GM20431 (cell line): ENCODE measurements around the gene OGDHL.
"Not testable (repeated sequence)": the region's sequence is repeated elsewhere in the genome, so short reads cannot be mapped to it uniquely, and the experiment has no call there.

Source experiments
- in situ Hi-C: fragments of 300-500 bp; cut with MseI, MboI; formaldehyde crosslinking; loops from one replicate; pipeline ENCODE4 v1.15.0; 2020; ENCODE audit warnings: low sequenced_read_pairs; ENCODE audit not compliant: unreplicated experiment

Gene OGDHL

GRCh38 chr10:49761789-49762565 is at the start of gene OGDHL:
Gene OGDHL, minus strand, starts transcription at chr10:49762323. Its CDS starts 3,731 bp downstream, at chr10:49758592.
- in situ Hi-C loops: no loop called here

DNA sequence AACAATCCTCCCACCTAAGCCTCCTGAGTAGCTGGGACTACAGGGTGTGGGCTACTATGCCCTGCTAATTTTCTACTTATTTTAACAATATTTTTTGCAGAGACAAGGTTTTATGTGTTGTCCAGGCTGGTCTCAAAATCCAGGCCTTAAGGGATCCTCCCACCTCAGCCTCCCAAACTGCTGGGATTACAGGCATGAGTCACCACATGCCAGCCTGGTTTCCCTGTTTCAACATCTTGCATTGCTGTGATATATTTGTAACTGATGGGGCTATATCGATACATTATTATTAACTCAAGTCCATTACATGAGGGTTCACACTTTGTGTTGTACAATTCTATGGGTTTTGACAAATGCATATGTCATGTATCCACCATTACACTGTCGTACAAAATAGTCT is 41.9 kb upstream of the OGDHL start:
- in situ Hi-C loops: no loop called here

DNA sequence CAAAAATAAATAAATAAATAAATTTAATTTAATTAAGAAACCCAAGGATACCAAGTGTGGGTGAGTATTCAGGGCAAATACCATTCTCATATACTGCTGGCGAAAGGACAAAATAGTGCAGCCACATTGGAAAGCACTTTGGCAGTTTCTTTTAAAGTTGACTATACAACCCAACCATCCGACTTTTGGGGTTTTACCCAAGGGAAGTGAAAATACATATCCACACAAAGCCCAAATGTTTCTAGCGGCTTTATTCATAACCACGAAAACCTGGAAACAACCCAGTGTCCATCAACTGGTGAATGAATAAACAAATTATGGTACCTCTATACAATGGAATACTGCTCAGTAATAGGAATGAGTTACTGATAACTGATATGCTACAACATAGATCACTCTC is 36.2 kb upstream of the OGDHL start:
- in situ Hi-C loops: no loop called here

DNA sequence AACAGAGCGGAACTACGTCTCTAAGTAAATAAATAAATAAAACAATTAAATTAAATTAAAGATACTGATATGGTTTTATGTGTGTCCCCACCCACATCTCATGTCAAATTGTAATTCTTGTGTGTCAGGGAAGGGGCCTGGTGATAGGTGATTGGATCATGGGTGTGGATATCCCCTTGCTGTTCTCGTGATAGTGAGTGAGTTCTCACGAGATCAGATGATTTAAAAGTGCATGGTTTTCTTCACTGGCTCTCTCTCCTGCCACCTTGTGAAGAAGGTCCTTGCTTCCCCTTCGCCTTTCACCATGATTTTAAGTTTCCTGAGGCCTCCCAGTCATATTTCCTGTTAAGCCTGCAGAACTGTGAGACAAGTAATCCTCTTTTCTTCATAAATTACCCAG is 29.0 kb upstream of the OGDHL start:
- in situ Hi-C loops: no loop called here

DNA sequence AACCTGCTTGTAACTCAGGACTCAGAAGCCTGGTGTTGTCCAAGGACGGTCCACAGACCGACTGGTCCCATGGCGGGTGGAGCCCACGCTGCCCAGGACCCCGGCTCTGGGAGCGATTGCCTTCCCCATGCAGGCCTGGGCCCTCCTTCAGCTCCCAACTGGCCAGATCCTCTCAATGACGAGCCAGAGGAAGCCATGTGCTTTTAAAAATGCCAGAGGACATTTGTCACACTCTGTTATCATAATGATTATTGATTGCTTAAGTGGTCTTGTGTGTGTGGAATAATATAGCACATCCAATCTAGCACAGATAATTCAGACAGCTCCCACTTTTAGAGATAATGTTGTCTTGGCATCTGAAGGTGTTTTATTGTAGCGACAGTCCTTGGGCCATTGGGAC is 22.6 kb upstream of the OGDHL start:
- in situ Hi-C loops: no loop called here

GRCh38 chr10:49783645-49784044 is 21.5 kb upstream of the OGDHL start:
- in situ Hi-C loops: no loop called here

- in situ Hi-C loops: no loop called here
These were observed 19.1 kb upstream of the OGDHL start for GRCh38 chr10:49781247-49781646.

GRCh38 chr10:49778197-49778596 is 16.1 kb upstream of the OGDHL start:
- in situ Hi-C loops: no loop called here

- in situ Hi-C loops: no loop called here
These were observed 14.7 kb upstream of the OGDHL start for GRCh38 chr10:49776851-49777250.

GRCh38 chr10:49775014-49775413 is 12.9 kb upstream of the OGDHL start:
- in situ Hi-C loops: no loop called here

DNA sequence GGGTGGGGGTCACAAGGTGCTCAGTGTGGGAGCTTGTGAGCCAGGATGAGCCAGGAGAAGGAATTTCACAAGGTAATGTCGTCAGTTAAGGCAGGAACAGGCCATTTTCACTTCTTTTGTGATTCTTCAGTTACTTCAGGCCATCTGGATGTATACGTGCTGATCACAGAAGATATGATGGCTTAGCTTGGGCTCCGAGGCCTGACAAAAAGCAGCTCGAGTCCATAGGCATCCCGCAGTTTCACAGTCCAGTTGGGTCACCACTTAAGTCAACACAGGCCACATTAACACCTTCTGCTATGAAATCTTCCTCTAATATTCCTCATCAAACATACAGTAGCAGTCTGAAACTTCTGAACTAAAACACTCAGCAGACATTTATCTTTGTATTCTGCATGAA is 10.8 kb upstream of the OGDHL start:
- in situ Hi-C loops: not testable (repeated sequence)

DNA sequence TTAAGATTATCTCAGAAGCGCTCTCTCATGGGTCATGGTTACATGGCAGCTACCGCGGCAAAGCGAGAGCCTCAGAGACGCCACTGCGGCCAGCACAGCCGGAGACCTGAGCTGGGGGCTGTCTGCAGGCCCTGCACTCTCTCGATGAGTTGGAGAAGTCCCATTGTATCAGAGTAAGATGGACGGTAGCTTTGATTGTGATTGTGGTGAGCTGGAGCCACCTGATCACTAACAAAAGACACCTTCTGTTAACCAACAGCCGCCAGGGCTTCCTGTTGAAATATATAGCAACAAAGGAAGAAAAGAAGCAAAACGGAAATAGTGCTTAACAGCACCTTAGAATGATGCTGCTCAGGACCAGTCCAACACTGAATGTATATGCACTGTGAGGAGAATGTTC is 8.9 kb upstream of the OGDHL start:
- in situ Hi-C loops: not testable (repeated sequence)

DNA sequence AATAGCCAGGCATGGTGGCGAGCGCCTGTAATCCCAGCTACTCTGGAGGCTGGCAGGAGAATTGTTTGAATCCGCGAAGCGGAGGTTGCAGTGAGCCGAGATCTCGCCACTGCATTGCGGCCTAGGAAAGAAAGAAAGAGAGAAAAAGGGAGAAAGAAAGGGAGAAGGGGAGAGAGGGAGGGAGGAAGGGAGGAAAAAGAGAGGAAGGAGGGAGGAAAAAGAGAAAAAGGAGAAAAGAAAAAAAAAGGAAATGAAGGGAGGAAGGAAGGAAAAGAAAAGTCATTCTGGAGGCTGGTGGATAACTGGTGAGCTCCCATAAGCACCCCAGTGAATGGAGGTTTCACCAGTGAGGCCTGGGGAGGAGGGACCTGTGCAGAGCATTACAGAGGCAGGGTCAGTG is 7.6 kb upstream of the OGDHL start:
- in situ Hi-C loops: no loop called here

DNA sequence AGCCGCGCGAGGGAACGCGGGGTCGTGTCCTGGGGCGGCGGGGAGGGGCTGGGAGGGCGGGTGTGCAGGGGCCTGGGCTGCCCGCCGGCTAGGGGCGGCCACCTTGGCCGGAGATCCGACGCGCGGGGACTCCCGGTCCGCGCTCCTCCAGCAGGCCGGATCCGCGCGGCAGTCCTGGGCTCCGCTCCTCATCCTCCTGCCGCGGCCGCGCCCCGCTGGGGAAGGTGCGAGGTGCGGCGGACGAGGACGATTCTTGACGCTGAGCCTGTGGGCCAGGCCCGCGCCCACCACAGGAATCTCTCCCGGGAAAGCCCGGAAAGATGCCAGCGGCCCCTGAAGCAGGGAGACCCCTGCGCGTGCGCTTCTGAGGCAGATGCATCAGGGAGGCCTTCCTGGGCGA is 6.6 kb upstream of the OGDHL start:
- in situ Hi-C loops: no loop called here

DNA sequence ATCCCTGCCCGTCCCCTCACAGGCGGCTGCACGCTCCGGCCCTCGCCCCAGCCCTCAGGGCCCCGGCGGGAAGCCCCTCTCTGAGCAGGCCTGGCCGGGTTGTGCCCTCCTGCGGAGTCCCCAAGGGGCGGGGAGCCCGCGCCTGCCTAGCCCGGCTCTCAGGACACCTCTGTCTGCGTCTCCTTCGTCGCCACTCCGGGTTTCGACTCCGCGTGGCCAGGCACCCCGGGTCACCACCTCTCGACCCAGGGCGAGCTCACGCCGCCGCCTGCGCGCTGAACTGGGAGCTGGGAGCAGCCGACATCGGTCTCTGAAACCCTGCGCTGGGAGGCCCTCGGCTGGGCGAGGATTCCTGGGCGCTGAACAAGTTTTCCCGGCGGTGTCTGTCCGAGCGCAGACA is 6.2 kb upstream of the OGDHL start:
- in situ Hi-C loops: no loop called here

DNA sequence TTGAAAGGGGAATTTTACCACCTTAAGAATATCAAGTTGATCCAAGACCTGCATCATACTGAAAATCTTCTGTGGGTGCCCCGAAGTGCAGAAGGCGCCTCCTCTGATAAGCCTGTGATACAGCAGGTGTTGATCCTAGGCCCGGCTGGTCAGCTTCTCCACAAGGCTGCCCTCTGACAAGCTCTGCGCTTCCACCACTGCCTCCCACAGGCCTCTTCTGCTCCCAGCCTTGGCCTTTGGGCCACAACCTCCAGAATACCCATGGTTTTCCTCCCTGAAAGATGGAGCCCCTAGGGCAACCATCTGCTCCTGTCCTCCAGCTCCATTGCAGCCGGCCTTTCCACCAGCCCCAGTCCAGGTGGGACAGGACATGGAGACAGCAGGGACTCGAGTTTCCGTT is 5.6 kb upstream of the OGDHL start:
- in situ Hi-C loops: no loop called here

DNA sequence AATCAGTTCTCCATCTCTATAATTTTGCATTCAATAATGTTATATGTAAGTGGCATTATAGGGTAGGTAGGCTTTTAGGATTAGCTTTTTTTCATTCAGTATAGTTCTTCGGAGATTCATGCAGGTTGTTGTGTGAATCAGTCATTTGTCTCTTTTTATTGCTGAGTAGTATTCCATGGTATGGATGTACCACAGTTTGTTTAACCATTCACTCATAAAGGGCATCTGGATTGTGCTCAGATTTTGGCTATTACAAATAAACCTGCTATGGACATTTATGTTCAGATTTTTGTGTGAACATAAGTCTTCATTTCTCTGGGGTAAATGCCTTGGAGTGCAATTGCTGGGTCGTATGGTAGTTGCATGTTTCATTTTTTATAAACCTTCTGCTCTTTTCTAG is 4.4 kb upstream of the OGDHL start:
- in situ Hi-C loops: no loop called here

GRCh38 chr10:49762566-49762877 is 399 bp upstream of the OGDHL start:
- in situ Hi-C loops: no loop called here

GRCh38 chr10:49761201-49761788 is 828 bp downstream of the OGDHL start:
- in situ Hi-C loops: no loop called here

DNA sequence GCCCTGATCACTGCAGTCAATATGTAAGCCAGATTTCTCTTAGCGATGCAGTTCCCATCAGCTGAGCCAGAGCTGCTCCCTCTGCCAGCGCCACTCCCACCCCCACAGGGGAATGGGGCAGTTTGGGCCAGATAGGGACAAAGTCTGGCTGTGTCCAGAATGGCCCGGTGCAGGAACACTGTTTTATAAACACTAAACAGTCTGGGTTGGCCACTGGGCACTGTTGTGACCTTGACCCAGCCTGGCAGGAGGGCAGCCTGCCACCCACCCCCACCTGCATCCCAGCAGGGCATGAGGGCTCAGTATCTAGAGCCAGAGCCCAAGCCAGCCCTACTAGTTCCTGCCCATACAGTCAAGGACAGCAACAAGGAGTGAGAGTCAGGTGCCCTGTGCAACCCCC is 1.3 kb downstream of the OGDHL start:
- in situ Hi-C loops: no loop called here

DNA sequence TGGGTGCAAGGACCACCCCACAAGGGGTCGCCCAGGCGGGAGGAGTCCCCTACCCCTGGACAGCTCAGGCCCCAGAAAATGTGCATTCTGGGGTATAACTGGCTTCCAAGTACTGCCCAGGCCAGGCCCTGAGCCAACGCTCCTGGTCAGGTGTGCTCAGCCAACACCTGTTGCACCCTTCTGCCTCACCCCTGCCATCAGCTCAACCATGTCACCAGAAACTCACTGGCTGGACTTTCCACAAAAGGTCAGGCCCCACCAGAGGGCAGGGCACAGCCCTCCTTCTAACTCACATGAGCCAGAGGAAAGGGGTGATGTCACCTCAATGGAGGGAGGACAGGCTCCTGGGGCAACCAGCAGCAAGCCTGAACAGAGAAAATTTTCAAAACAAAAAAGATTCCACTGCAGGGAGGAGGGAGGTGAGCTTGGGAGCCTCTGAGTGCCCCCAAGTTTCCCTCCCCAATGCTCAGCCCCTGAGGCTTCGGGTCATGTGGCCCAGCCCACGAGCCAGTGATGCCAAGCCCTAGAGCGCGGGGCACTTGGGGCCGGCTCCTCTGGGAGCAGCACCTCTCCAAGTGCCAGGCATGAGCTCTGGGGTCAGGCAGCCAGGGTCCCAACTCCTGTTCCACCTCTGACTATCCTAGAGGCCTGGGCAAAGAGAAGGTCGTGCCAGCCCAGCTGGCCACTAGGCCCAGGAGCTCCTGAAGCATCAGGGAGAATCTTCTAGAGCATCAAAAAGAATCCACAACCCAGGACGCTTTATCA is 2.2 kb downstream of the OGDHL start:
- in situ Hi-C loops: no loop called here
